H1 (cell line): ENCODE measurements around the gene LPP. TPM values are rescaled to one million over a fixed set of nuclear protein-coding genes. Genes with fewer than 3 reads are reported as not detected.

Source experiments
- CTCF ChIA-PET: fragments of 300-600 bp; sonication (Branson Sonifier 250); formaldehyde crosslinking; loops from one replicate; lab custom pipeline; 2021; ENCODE audit not compliant: partially characterized antibody; lab: Charles Lee
- POLR2A ChIA-PET: fragments of 300-600 bp; sonication (Branson Sonifier 250); formaldehyde crosslinking; loops from one replicate; lab custom pipeline; 2021; ENCODE audit warnings: inconsistent platforms; ENCODE audit not compliant: partially characterized antibody; lab: Charles Lee
- DNase-seq, 2 experiments: peaks; one replicate each; pipeline versions ENCODE4 v3.0.0 to v3.0.0-alpha.2; 2010 to 2022; ENCODE audit warnings: low spot score in 2 of 2, low read depth in 1 of 2, mixed read lengths in 1 of 2
- FAIRE-seq: peaks from 2 replicates; lab custom pipeline; 2011; peaks lifted over from hg19 to GRCh38; lab: Jason Lieb, UNC
- H2AFZ ChIP-seq: 2 replicates; pipeline ENCODE4 v1.8.1; 2012; ENCODE audit warnings: low read length, inconsistent platforms
- H2AK5ac ChIP-seq: 2 replicates; pipeline ENCODE4 v1.6.1; 2013; ENCODE audit warnings: low read depth, low read length
- H2BK120ac ChIP-seq: replicated peaks from 2 replicates; pipeline ENCODE3; 2013; ENCODE audit warnings: low read depth, low read length, inconsistent platforms
- H2BK12ac ChIP-seq: 2 replicates; pipeline ENCODE4 v1.6.1; 2013; ENCODE audit warnings: low read depth, low read length
- H2BK15ac ChIP-seq: 2 replicates; pipeline ENCODE4 v1.6.1; 2013; ENCODE audit warnings: low read length
- H2BK20ac ChIP-seq: 2 replicates; pipeline ENCODE4 v1.6.1; 2013; ENCODE audit warnings: low read length
- H2BK5ac ChIP-seq: 2 replicates; pipeline ENCODE4 v1.6.1; 2013; ENCODE audit warnings: low read depth, low read length
- H3K14ac ChIP-seq: 2 replicates; pipeline ENCODE4 v1.6.1; 2013; ENCODE audit warnings: inconsistent platforms; ENCODE audit not compliant: insufficient read length
- H3K18ac ChIP-seq: 2 replicates; pipeline ENCODE4 v1.6.1; 2013; ENCODE audit warnings: low read length; ENCODE audit errors: extremely low read depth
- H3K23ac ChIP-seq: 2 replicates; pipeline ENCODE4 v1.6.1; 2013; ENCODE audit warnings: inconsistent platforms; ENCODE audit not compliant: insufficient read length
- H3K23me2 ChIP-seq: 2 replicates; pipeline ENCODE4 v1.6.1; 2013; ENCODE audit warnings: low read depth, low read length
- H3K27ac ChIP-seq: 2 replicates; pipeline ENCODE4 v1.6.1; 2011; ENCODE audit warnings: low read depth, low read length, inconsistent platforms
- H3K27me3 ChIP-seq, 4 experiments: replicated peaks in 1 of 4; 1 replicate in 1 of 4; 2 replicates in 3 of 4; pipeline versions ENCODE4 v1.6.1 to v1.8.1; 2011 to 2013; ENCODE audit warnings: low read length in 3 of 4, mild to moderate bottlenecking in 3 of 4, inconsistent platforms in 2 of 4, mixed read lengths in 2 of 4, moderate library complexity in 1 of 4; ENCODE audit not compliant: control insufficient read depth in 3 of 4, insufficient read depth in 3 of 4; ENCODE audit errors: extremely low read depth in 1 of 4
- H3K36me3 ChIP-seq, 4 experiments: 2 replicates each; pipeline versions ENCODE4 v1.6.1 to v1.8.1; 2011 to 2013; ENCODE audit warnings: mild to moderate bottlenecking in 4 of 4, low read length in 3 of 4, moderate library complexity in 2 of 4, control low read depth in 1 of 4, inconsistent platforms in 1 of 4; ENCODE audit not compliant: insufficient read depth in 4 of 4, control insufficient read depth in 2 of 4
- H3K4ac ChIP-seq: replicated peaks from 2 replicates; pipeline ENCODE3; 2013; ENCODE audit warnings: low read length, low read depth, mixed read lengths, inconsistent platforms; ENCODE audit not compliant: insufficient read length
- H3K4me1 ChIP-seq, 4 experiments: replicated peaks in 1 of 4; 1 replicate in 1 of 4; 2 replicates in 3 of 4; pipeline versions ENCODE4 v1.6.1 to v1.8.1; 2011 to 2013; ENCODE audit warnings: low read length in 3 of 4, inconsistent platforms in 2 of 4, mixed read lengths in 1 of 4; ENCODE audit not compliant: insufficient read depth in 4 of 4, control insufficient read depth in 3 of 4
- H3K4me2 ChIP-seq, 2 experiments: 2 replicates each; pipeline versions ENCODE4 v1.6.1 to v1.8.1; 2011 to 2013; ENCODE audit warnings: low read depth in 2 of 2, low read length in 2 of 2, control low read depth in 1 of 2, inconsistent platforms in 1 of 2, mild to moderate bottlenecking in 1 of 2; ENCODE audit not compliant: insufficient read depth in 1 of 2
- H3K4me3 ChIP-seq, 4 experiments: fragments of 200-600, 300-600 bp in 1 of 4; sonication (generic), shearing (Covaris generic), sonication (Bioruptor Twin) in 1 of 4; 2 replicates each; pipeline versions ENCODE4 v1.5.1 to v1.8.1; 2011 to 2016; ENCODE audit warnings: low read length in 4 of 4, low read depth in 3 of 4, control low read depth in 2 of 4, inconsistent platforms in 2 of 4, mild to moderate bottlenecking in 2 of 4, mixed read lengths in 1 of 4, moderate library complexity in 1 of 4; ENCODE audit not compliant: insufficient read depth in 2 of 4; ENCODE audit errors: extremely low read depth in 1 of 4
- H3K56ac ChIP-seq: replicated peaks from 2 replicates; pipeline ENCODE3; 2013; ENCODE audit warnings: low read depth, mild to moderate bottlenecking, mixed read lengths, low read length, inconsistent platforms; ENCODE audit not compliant: insufficient read length
- H3K79me1 ChIP-seq: 2 replicates; pipeline ENCODE4 v1.6.1; 2013; ENCODE audit warnings: low read depth, low read length, control low read depth
- H3K79me2 ChIP-seq, 2 experiments: 2 replicates each; pipeline versions ENCODE4 v1.6.1 to v1.8.1; 2012 to 2013; ENCODE audit warnings: low read length in 2 of 2, mild to moderate bottlenecking in 2 of 2, inconsistent platforms in 1 of 2; ENCODE audit not compliant: insufficient read depth in 2 of 2, control insufficient read depth in 1 of 2
- H3K9ac ChIP-seq, 4 experiments: replicated peaks in 1 of 4; 1 replicate in 1 of 4; 2 replicates in 3 of 4; pipeline versions ENCODE4 v1.6.1 to v1.8.1; 2011 to 2013; ENCODE audit warnings: low read depth in 3 of 4, low read length in 3 of 4, control low read depth in 2 of 4, mild to moderate bottlenecking in 2 of 4, moderate library complexity in 2 of 4, inconsistent platforms in 1 of 4; ENCODE audit errors: extremely low read depth in 1 of 4
- H3K9me3 ChIP-seq, 2 experiments: 2 replicates each; pipeline versions ENCODE4 v1.6.1 to v1.8.1; 2012 to 2013; ENCODE audit warnings: mild to moderate bottlenecking in 2 of 2, moderate library complexity in 2 of 2, control low read depth in 1 of 2, inconsistent platforms in 1 of 2, low read depth in 1 of 2, low read length in 1 of 2, mixed read lengths in 1 of 2; ENCODE audit not compliant: insufficient read depth in 2 of 2
- H4K20me1 ChIP-seq, 2 experiments: replicated peaks in 1 of 2; 2 replicates each; pipeline versions ENCODE3 to v1.8.1; 2011 to 2013; ENCODE audit warnings: inconsistent platforms in 2 of 2, low read length in 2 of 2, mild to moderate bottlenecking in 1 of 2; ENCODE audit not compliant: insufficient read depth in 2 of 2, control insufficient read depth in 1 of 2
- H4K5ac ChIP-seq: 2 replicates; pipeline ENCODE4 v1.6.1; 2013; ENCODE audit warnings: low read length, low read depth, mixed read lengths, inconsistent platforms; ENCODE audit not compliant: insufficient read length
- H4K8ac ChIP-seq: 2 replicates; pipeline ENCODE4 v1.8.0; 2013; ENCODE audit warnings: mild to moderate bottlenecking, moderate library complexity, low read length, inconsistent platforms; ENCODE audit not compliant: insufficient read depth; ENCODE audit errors: extremely low read depth
- H4K91ac ChIP-seq: replicated peaks from 2 replicates; pipeline ENCODE3; 2013; ENCODE audit warnings: low read length, mixed read lengths, inconsistent platforms; ENCODE audit not compliant: insufficient read length
- CTBP2 ChIP-seq: IDR thresholded peaks from 2 replicates; pipeline ENCODE4 v1.7.0; 2011; ENCODE audit warnings: borderline replicate concordance, mild to moderate bottlenecking, moderate library complexity, mixed read lengths, low read length; ENCODE audit not compliant: insufficient read depth, insufficient read length
- EZH2 ChIP-seq: fragments of 200-600 bp; sonication (generic); IDR thresholded peaks from 2 replicates; pipeline ENCODE4 v1.7.1; 2012; ENCODE audit warnings: low read depth, mild to moderate bottlenecking, moderate library complexity, low read length, inconsistent platforms; ENCODE audit not compliant: severe bottlenecking
- JUND ChIP-seq: IDR thresholded peaks from 2 replicates; pipeline ENCODE4 v1.6.1; 2011; ENCODE audit warnings: mild to moderate bottlenecking, improper control_type of control experiment, low read length
- YY1 ChIP-seq: IDR thresholded peaks from 2 replicates; pipeline ENCODE4 v1.6.1; 2011; ENCODE audit warnings: low read depth, mild to moderate bottlenecking, low read length
- WGBS, 2 experiments: shearing (Covaris generic) in 1 of 2; methylation state at CpG; one replicate each; pipeline versions ENCODE4 v1.1.6 to v1.1.7; 2013 to 2015; ENCODE audit warnings: low lambda C conversion rate in 2 of 2, mixed read lengths in 2 of 2, inconsistent platforms in 1 of 2, low coverage in 1 of 2, missing lambda C conversion rate in 1 of 2; ENCODE audit not compliant: insufficient replicate concordance in 2 of 2, insufficient coverage in 1 of 2, insufficient read length in 1 of 2; ENCODE audit errors: extremely low coverage in 1 of 2, missing lambda C conversion rate in 1 of 2; 5-methylcytosine and 5-hydroxymethylcytosine counted together
- polyA plus RNA-seq, 7 experiments: library from polyadenylated mRNA; depleted of rRNA in 3 of 7; stranded (reverse) in 5 of 7; unstranded in 2 of 7; fragments of >200 nt in 5 of 7; fragments of 200-250 nt in 2 of 7; gene quantifications; 1 replicate in 5 of 7; 2 replicates in 1 of 7; 4 replicates in 1 of 7; pipeline versions ENCODE4 v1.2.1 to v1.2.3, GENCODE V29; 2011 to 2013; ENCODE audit warnings: missing spikeins in 2 of 7, mixed read lengths in 2 of 7
- total RNA-seq: library from RNA; stranded (reverse); fragmentation: NEBNext Ultra II Directional; extraction: Animal tissue kit (Norgen Biotek cat#: 25700); gene quantifications from 2 replicates; pipeline ENCODE4 v1.2.1, GENCODE V29; 2021

The LPP gene
- total and polyA plus RNA-seq, 2 of the 8 experiments (the other 6 are each of a cell fraction or from before 2014, with no cell fraction given) = 10.0 to 53.3 TPM

DNA sequence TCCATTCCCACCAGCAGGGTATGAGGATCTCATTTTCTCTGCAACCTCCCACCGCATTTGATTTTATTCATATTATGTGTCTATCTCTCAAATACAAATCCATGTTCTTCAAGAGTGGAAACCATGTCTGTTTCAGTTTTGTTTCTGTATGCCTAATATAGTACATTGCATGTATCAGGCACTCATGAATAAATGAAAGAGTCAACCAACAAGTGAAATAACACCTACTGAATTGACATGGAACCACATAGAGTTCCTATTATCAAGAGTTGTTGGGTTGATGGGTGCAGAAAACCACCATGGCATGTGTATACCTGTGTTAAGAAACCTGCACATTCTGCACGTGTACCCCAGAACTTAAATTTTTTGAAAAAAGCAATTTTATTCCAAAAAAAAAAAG is 466.8 kb downstream of the LPP start:
- Histone ChIP-seq H3K79me1 (no peaks in the 10 kb centered on the region), H4K8ac (no peak overlapping the region), H3K27me3 (no peaks in the 10 kb centered on the region), H3K27ac (no peak overlapping the region), H3K14ac (no peak overlapping the region), H3K56ac (no peak overlapping the region), H3K36me3 (no peaks in the 10 kb centered on the region), H4K91ac (no peak overlapping the region), H3K18ac (no peak overlapping the region), H2BK5ac (no peak overlapping the region), H4K5ac (no peak overlapping the region), H3K4me1 (no peaks in the 10 kb centered on the region), H2AK5ac (no peak overlapping the region), H3K23ac (no peak overlapping the region), H2BK15ac (no peak overlapping the region), H2BK20ac (no peak overlapping the region), H3K9ac (no peak overlapping the region), H2BK12ac (no peak overlapping the region), H3K23me2 (no peaks in the 10 kb centered on the region; the same call in 1 of the 2 replicates), H3K9me3 (no peaks in the 10 kb centered on the region), H4K20me1 (no peaks in the 10 kb centered on the region), H3K4me3 (no peak overlapping the region), H3K79me2 (no peaks in the 10 kb centered on the region), H3K4ac (no peak overlapping the region), H3K4me2 (no peak overlapping the region), H2BK120ac (no peak overlapping the region), H2AFZ (no peak overlapping the region)
- 97% methylated on average over 2 of the region's 2 CpGs; no CpG with 5 or more reads in 1 of the 2 experiments for WGBS, 2 experiments
- no peak for DNase-seq
- POLR2A ChIA-PET = no interaction called here
- no peak for TF ChIP-seq EZH2
- TF ChIP-seq JUND = no peak
- TF ChIP-seq YY1 = no peak
- no peak for TF ChIP-seq CTBP2
- no peak for FAIRE-seq
- CTCF ChIA-PET = interaction anchor here (0.7 to 1.0 kb wide), 3 partner anchors 39 to 919 kb away, joined by 3 to 4 read pairs (median 3); no protein-coding TSS in a partner anchor
